GF-D8 (cell line): Measurements from ENCODE around the gene USP36.
"Not testable (repeated sequence)": the region's sequence is repeated elsewhere in the genome, so short reads cannot be mapped to it uniquely, and the experiment has no call there.

ENCODE experiments used
- DNase-seq: peaks from one replicate; lab custom pipeline; 2025; lab: John Stamatoyannopoulos, UW

The USP36 gene

GRCh38 chr17:78840780-78841611 lies at the start of gene USP36:
USP36 (minus strand) TSS chr17:78840814; CDS start chr17:78836363, 4,451 bp downstream.
- DNase-seq: peak; percentile 94

GRCh38 chr17:78890096-78890495 lies 49.5 kb upstream of the USP36 start:
- DNase-seq: not testable (repeated sequence)

- no peak for DNase-seq
These were observed 48.9 kb upstream of the USP36 start for GRCh38 chr17:78889531-78889930.

- no peak for DNase-seq
These were observed 48.4 kb upstream of the USP36 start for GRCh38 chr17:78888941-78889518.

- no peak for DNase-seq
These were observed 46.3 kb upstream of the USP36 start for GRCh38 chr17:78886954-78887353.

- no peak for DNase-seq
These were observed 45.3 kb upstream of the USP36 start for GRCh38 chr17:78885956-78886355.

- no peak for DNase-seq
These were observed 44.5 kb upstream of the USP36 start for GRCh38 chr17:78884876-78885667.

- DNase-seq: no peak
These were observed 43.7 kb upstream of the USP36 start for GRCh38 chr17:78884148-78884825.

- peak; percentile 69 for DNase-seq
These were observed 43.0 kb upstream of the USP36 start for GRCh38 chr17:78883533-78884131.

- DNase-seq: peak; percentile 61
These were observed 42.5 kb upstream of the USP36 start for GRCh38 chr17:78883089-78883532.

- peak; percentile 51 for DNase-seq
These were observed 42.0 kb upstream of the USP36 start for GRCh38 chr17:78882540-78883088.

GRCh38 chr17:78879635-78880186 lies 39.1 kb upstream of the USP36 start:
- DNase-seq: no peak

- no peak for DNase-seq
These were observed 38.4 kb upstream of the USP36 start for GRCh38 chr17:78878871-78879527.

GRCh38 chr17:78878261-78878660 lies 37.6 kb upstream of the USP36 start:
- DNase-seq: no peak

GRCh38 chr17:78876954-78877517 lies 36.4 kb upstream of the USP36 start:
- not testable (repeated sequence) for DNase-seq

GRCh38 chr17:78876094-78876597 lies 35.5 kb upstream of the USP36 start:
- no peak for DNase-seq

GRCh38 chr17:78875363-78876093 lies 34.9 kb upstream of the USP36 start:
- DNase-seq: no peak

- DNase-seq: peak; percentile 90
These were observed 33.1 kb upstream of the USP36 start for GRCh38 chr17:78873519-78874340.
